Motor neuron (in vitro differentiated cells): ENCODE data around the gene ADGRG6. TPM values are rescaled to one million over a fixed set of nuclear protein-coding genes. Genes with fewer than 3 reads are reported as not detected.

Experiments used
- ATAC-seq, 8 experiments: fragments of 200-7000 bp; cut with Tn5 transposase; replicated peaks in 6 of 8; 2 replicates each; pipeline ENCODE4 v1.8.0; 2021; ENCODE audit warnings: mild to moderate bottlenecking in 8 of 8, moderate library complexity in 8 of 8
- H3K27ac ChIP-seq, 2 donors: fragments of 250-450 bp; sonication (Bioruptor Pico); 2 replicates each; pipeline ENCODE4 v1.9.0; 2021; ENCODE audit warnings: antibody characterized with exemption in 2 of 2, mild to moderate bottlenecking in 2 of 2, moderate library complexity in 1 of 2
- H3K4me1 ChIP-seq, 2 donors: fragments of 250-450 bp; sonication (Bioruptor Pico); replicated peaks in 1 of 2; 2 replicates each; pipeline ENCODE4 v1.6.1; 2021; ENCODE audit warnings: antibody characterized with exemption in 2 of 2, mild to moderate bottlenecking in 2 of 2, moderate library complexity in 1 of 2
- H3K4me3 ChIP-seq, 5 donors: fragments of 250-450 bp; sonication (Bioruptor Pico); 2 replicates each; pipeline ENCODE4 v1.9.0; 2021; ENCODE audit warnings: antibody characterized with exemption in 5 of 5, mild to moderate bottlenecking in 5 of 5, moderate library complexity in 4 of 5
- WGBS, 10 experiments: fragments of 450-650 bp; shearing (Covaris generic); methylation state at CpG; one replicate each; pipeline ENCODE4 v1.0.0; 2022; 5-methylcytosine and 5-hydroxymethylcytosine counted together
- in situ Hi-C, 9 experiments: fragments of 400-800 bp; cut with MboI; loops; one replicate each; pipeline ENCODE4 v1.15.0; 2021; ENCODE audit warnings: low sequenced_read_pairs in 9 of 9, low pct_unique_long_range_greater_than_20kb in 2 of 9; ENCODE audit not compliant: unreplicated experiment in 9 of 9
- total RNA-seq, 8 experiments: library from RNA; unstranded; fragments of 300-600 nt; gene quantifications; 2 replicates each; pipeline versions ENCODE4 v1.2.3 to v1.2.4, GENCODE V29; 2022

The ADGRG6 gene
- total RNA-seq, 8 experiments from 2014 or later = 0.07 to 0.71 (median 0.53) TPM

GRCh38 chr6:142459271-142459670 is 157.5 kb downstream of the ADGRG6 start:
- Histone ChIP-seq H3K4me3 (no peak overlapping the region), H3K27ac (no peak overlapping the region), H3K4me1 (no peaks in the 10 kb centered on the region)
- in situ Hi-C loops = loop anchor here in 2 of 9 experiments (25.0 kb wide), 2 partner anchors 228 to 953 kb away; no protein-coding TSS in a partner anchor
- ATAC-seq = no peak
- WGBS, 10 experiments = 100% methylated on average over 1 of the region's 1 CpG; no CpG with 5 or more reads in 7 of the 10 experiments

- in situ Hi-C loops = loop anchor here in 2 of 9 experiments (25.0 kb wide), 2 partner anchors 225 to 950 kb away; no protein-coding TSS in a partner anchor
- 70 to 100% (median 89%) methylated on average over 1 to 2 of the region's 2 CpGs; no CpG with 5 or more reads in 7 of the 10 experiments for WGBS, 10 experiments
- no peak for ATAC-seq
These were observed 160.5 kb downstream of the ADGRG6 start for GRCh38 chr6:142462260-142462659.

DNA sequence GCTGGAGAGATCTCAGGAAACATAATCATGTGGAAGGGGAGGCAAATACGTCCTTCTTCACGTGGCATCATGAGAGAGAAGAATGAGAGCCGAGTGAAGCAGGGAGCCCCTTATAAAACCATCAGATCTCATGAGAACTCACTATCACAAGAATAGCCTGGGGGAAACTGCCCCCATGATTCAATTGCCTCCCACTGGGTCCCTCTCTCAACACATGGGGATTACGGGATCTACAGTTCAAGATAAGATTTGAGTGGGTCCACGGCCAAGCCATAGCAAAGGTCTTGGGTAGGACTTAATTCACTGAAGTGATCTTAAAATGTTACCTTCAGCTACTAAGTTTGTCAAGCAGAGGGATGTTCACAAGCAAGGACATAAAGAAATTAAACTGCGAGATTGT is 162.2 kb downstream of the ADGRG6 start:
- 65 to 100% (median 95%) methylated on average over 2 to 6 of the region's 6 CpGs; no CpG with 5 or more reads in 3 of the 10 experiments for WGBS, 10 experiments
- no peak for ATAC-seq
- Histone ChIP-seq H3K4me3 (no peak overlapping the region), H3K27ac (no peak overlapping the region), H3K4me1 (no peaks in the 10 kb centered on the region)
- in situ Hi-C loops = loop anchor here in 2 of 9 experiments (25.0 kb wide), 2 partner anchors 223 to 948 kb away; no protein-coding TSS in a partner anchor

More at GRCh38 chr6:142462260-142462659, 160.5 kb downstream of the ADGRG6 start:
- Histone ChIP-seq H3K27ac (no peak overlapping the region), H3K4me1 (no peaks in the 10 kb centered on the region), H3K4me3 (no peak overlapping the region)

DNA sequence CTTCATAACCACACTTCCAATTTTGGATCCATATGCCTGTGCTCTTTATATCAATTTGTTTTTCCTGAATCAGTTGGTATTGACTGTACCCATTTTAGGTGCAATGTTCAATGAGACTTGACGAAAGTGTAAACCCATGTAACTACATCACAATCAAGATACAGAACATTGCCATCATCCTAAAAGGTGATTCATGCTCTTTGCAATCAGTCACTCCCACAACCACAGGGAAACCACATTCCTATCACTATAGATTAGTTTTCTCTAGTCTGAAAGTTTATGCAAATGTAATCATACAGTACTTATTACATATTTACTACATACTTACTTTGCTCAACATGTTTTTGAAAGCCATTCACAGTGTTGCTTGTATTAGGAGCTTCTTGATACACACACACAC is 167.4 kb downstream of the ADGRG6 start:
- 40 to 100% (median 83%) methylated on average over 1 of the region's 1 CpG; no CpG with 5 or more reads in 2 of the 10 experiments for WGBS, 10 experiments
- in situ Hi-C loops = loop anchor here in 2 of 9 experiments (25.0 kb wide), 2 partner anchors 218 to 943 kb away; no protein-coding TSS in a partner anchor

DNA sequence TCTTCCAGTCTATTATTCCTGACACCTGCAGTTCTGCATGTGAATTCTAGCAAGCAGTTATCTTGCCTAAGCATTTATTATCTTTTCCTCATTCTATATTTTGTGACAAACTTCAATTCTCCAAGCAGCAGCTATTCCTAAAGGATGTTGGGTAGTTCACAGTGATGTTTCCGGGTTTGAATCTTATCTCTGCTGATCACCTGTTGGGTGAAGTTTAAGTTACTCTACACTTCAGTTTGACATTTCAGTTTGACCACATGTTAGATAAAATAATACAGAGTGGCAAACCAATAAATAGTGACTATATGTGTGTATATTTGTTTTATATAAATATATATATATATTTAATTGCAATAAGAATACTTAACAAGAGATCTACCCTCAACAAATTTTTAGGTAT is 168.6 kb downstream of the ADGRG6 start:
- ATAC-seq = no peak
- in situ Hi-C loops = loop anchor here in 2 of 9 experiments (10.0 to 25.0 kb wide), 3 partner anchors 64 to 942 kb away; no protein-coding TSS in a partner anchor
- 25 to 100% (median 83%) methylated on average over 1 of the region's 1 CpG; no CpG with 5 or more reads in 3 of the 10 experiments for WGBS, 10 experiments

More for the DNA sequence above, 167.4 kb downstream of the ADGRG6 start:
- Histone ChIP-seq H3K4me1 (no peaks in the 10 kb centered on the region), H3K4me3 (no peak overlapping the region), H3K27ac (no peak overlapping the region)
- no peak for ATAC-seq

DNA sequence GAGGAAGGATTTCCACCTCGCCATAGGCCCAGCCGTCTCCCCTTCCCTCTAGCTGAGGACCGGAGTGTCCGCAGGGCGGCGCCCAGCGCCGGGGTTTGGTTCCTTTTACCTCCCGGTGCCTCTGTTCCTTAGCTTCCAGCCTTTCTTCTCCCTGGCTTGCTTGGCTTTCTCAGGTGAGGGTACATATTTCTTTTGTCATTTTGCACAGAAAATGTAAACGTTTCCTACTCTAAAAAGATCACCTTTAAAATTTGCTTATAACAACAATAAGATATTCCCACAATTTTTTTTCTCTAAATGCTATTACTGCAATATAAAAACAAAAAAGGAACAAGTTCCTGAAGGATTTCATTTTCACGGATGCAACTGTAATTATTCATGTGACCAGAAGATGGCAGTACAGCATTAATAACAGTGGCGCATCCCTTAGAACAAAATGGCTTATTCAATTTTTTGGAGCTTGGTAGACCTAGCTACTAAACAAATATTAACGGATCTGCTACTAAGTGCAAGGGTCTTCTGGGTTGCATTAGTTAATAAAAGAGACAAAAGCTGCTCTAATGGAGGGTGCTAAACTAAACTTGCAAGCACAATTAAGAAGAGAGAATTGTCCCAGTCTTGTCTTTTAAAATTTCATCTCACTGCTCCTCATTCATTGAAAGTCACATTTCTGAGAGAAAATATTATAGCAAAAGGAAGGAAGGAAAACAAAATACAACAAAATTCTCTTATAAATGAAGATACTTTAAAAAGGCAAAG is 172.9 kb downstream of the ADGRG6 start:
- H3K4me3 ChIP-seq = no peak overlapping the region
- H3K27ac ChIP-seq = no peak overlapping the region
- WGBS, 10 experiments = 0 to 9% (median 6%) methylated on average over 2 to 13 of the region's 13 CpGs; no CpG with 5 or more reads in 1 of the 10 experiments
- H3K4me1 ChIP-seq = no peaks in the 10 kb centered on the region
- in situ Hi-C loops = loop anchor here in 2 of 9 experiments (10.0 to 25.0 kb wide), 3 partner anchors 60 to 938 kb away; no protein-coding TSS in a partner anchor
- peak in 5 of 8 experiments; percentile 27 to 83 (median 45) for ATAC-seq

More for the DNA sequence above, 168.6 kb downstream of the ADGRG6 start:
- no peaks in the 10 kb centered on the region for H3K4me1 ChIP-seq
- no peak overlapping the region for H3K4me3 ChIP-seq
- no peak overlapping the region for H3K27ac ChIP-seq

DNA sequence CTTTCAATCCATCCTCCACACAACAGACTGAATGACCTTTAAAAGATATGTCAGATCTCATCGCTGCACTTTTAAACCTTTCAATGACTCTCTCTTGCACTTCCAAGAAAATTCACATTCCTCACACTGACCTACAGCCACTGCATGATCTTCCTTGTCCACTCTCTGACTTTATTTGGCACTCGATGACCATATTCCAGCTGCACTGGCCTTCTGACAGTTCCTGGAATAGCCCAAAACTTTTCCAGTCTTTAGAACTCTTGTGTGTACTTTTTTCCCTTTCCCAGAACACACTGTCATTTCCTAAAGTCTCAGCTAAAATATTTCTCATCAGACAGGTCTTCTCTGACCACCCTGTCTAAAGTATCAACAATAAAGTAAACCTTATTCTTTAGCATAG is 174.6 kb downstream of the ADGRG6 start:
- in situ Hi-C loops = loop anchor here in 1 of 9 experiments (10.0 kb wide), 1 partner anchor 58 kb away; no protein-coding TSS in a partner anchor
- no peak for ATAC-seq
- H3K4me1 ChIP-seq = no peaks in the 10 kb centered on the region
- 60 to 100% (median 90%) methylated on average over 1 to 2 of the region's 2 CpGs; no CpG with 5 or more reads in 1 of the 10 experiments for WGBS, 10 experiments
- no peak overlapping the region for H3K27ac ChIP-seq
- no peak overlapping the region for H3K4me3 ChIP-seq

GRCh38 chr6:142478117-142478516 is 176.3 kb downstream of the ADGRG6 start:
- H3K27ac ChIP-seq = no peak overlapping the region
- no peak overlapping the region for H3K4me3 ChIP-seq
- ATAC-seq = peak in 6 of 8 experiments; percentile 32 to 96 (median 53)
- no peaks in the 10 kb centered on the region for H3K4me1 ChIP-seq
- 0 to 100% (median 71%) methylated on average over 1 of the region's 2 CpGs; no CpG with 5 or more reads in 3 of the 10 experiments for WGBS, 10 experiments
- in situ Hi-C loops = loop anchor here in 1 of 9 experiments (10.0 kb wide), 1 partner anchor 57 kb away; no protein-coding TSS in a partner anchor

DNA sequence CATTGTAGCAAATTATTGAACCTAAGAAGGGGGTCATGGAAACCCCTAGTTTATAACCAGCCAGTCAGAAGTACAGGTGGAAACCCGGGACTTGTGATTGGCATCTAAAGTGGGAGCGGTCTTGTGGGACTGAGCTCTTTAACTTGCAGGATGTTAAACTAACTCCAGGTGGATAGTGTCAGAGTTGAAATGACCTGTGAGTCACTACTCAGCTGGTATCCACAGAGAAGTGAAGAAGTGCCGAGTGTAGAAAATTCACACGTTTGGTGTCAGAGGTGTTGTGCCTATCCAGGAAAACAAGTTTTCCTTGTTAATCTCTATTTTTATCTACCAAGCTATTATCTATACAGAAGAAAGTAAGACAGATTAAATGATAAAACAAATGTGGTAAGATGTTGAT is 179.7 kb downstream of the ADGRG6 start:
- Histone ChIP-seq H3K4me1 (no peaks in the 10 kb centered on the region), H3K4me3 (no peak overlapping the region), H3K27ac (no peak overlapping the region)
- 33 to 81% (median 79%) methylated on average over 2 to 4 of the region's 4 CpGs; no CpG with 5 or more reads in 5 of the 10 experiments for WGBS, 10 experiments
- ATAC-seq = no peak
- in situ Hi-C loops = no loop called here

DNA sequence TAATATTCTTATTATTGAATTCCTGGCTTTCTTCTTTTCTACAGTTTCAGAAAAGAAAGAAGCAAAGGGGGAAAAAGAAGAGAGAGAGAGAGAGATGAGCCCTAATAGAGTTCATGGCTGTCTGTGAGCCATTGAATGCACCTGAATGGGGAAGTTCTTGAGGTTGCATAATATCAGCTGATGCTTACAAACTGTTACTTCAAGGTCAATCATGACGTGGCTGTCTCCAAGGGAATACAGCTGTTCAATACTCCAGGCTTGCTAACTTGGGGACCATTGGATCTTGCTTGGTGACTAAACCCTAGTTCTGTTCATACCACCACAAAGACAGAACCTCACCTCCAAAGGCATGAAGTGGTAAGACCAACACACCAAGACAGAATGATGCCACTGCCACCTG is 180.4 kb downstream of the ADGRG6 start:
- Histone ChIP-seq H3K4me3 (no peak overlapping the region), H3K27ac (no peak overlapping the region), H3K4me1 (no peaks in the 10 kb centered on the region)
- 22 to 83% (median 73%) methylated on average over 1 of the region's 1 CpG; no CpG with 5 or more reads in 2 of the 10 experiments for WGBS, 10 experiments
- in situ Hi-C loops = no loop called here
- ATAC-seq = no peak

DNA sequence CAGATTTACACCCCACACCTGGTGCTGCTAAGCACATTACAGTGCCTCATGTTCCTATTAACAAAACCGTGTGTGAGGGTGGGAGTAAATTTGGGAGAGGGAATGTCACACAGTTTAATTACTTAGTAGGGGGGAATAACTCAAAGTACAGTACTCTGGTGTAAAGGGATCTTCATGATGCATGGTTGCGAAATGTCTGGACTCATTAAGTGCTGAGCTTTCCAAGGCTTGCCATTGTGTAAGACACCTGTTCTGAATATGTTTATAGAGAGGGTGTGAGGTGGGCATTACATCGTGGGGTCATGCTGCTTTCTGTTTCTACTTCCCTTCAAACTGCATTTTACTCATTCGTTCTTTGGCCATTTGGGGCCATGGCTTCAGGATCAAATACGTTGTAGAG is 181.2 kb downstream of the ADGRG6 start:
- WGBS, 10 experiments = 0 to 100% (median 73%) methylated on average over 1 to 5 of the region's 5 CpGs; no CpG with 5 or more reads in 1 of the 10 experiments
- ATAC-seq = no peak
- H3K4me3 ChIP-seq = no peak overlapping the region
- in situ Hi-C loops = no loop called here
- no peak overlapping the region for H3K27ac ChIP-seq
- no peaks in the 10 kb centered on the region for H3K4me1 ChIP-seq

- Histone ChIP-seq H3K27ac (no peak overlapping the region), H3K4me3 (no peak overlapping the region), H3K4me1 (no peaks in the 10 kb centered on the region)
- in situ Hi-C loops = no loop called here
- ATAC-seq = no peak
- WGBS, 10 experiments = 60 to 100% (median 100%) methylated on average over 1 to 2 of the region's 2 CpGs; no CpG with 5 or more reads in 3 of the 10 experiments
These were observed 183.4 kb downstream of the ADGRG6 start for GRCh38 chr6:142485256-142485655.
